Measurements from ENCODE around the gene PICALM.

Gene PICALM

DNA sequence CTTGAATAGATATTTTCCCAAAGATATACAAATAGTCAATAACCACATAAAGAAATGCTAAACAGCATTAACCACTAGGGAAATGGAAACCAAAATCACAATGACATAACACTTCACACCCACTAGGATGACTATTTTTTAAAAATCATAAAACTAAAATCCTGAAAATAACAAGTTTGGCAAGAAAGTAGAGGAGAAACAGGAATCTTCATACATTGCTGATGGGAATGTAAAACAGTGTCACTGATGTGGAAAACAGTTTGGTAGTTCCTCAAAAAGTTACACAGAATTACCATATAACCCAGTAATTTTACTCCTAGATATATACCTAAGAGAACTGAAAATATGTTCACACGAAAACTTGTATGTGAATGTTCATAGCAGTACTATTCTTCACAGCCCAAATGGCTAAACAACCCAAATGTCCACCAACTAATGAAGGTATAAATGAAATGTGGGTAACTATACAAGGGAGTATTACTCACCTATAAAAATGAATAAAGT is 12.5 kb downstream of the PICALM start:
- H3K4me2 ChIP-seq (ENCODE audit: low read length): no peak overlapping the region
- no peaks in the 10 kb centered on the region for H3K36me3 ChIP-seq (ENCODE audit: control insufficient read depth, insufficient read depth, low read length)
- H3K9me3 ChIP-seq (ENCODE audit: control insufficient read depth, low read length): no peaks in the 10 kb centered on the region
- H3K79me2 ChIP-seq: peaks cover 50% of the 10 kb centered on the region
- no peak overlapping the region for H3K27ac ChIP-seq
- H3K9ac ChIP-seq: no peak overlapping the region
- TF ChIP-seq, protein P1, sequence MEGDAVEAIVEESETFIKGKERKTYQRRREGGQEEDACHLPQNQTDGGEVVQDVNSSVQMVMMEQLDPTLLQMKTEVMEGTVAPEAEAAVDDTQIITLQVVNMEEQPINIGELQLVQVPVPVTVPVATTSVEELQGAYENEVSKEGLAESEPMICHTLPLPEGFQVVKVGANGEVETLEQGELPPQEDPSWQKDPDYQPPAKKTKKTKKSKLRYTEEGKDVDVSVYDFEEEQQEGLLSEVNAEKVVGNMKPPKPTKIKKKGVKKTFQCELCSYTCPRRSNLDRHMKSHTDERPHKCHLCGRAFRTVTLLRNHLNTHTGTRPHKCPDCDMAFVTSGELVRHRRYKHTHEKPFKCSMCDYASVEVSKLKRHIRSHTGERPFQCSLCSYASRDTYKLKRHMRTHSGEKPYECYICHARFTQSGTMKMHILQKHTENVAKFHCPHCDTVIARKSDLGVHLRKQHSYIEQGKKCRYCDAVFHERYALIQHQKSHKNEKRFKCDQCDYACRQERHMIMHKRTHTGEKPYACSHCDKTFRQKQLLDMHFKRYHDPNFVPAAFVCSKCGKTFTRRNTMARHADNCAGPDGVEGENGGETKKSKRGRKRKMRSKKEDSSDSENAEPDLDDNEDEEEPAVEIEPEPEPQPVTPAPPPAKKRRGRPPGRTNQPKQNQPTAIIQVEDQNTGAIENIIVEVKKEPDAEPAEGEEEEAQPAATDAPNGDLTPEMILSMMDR (IDR thresholded peaks at IDR 0.05): no peak
- no peak overlapping the region for H3K4me3 ChIP-seq (ENCODE audit: low read depth, low read length)
- H2AFZ ChIP-seq: no peak overlapping the region
- peaks cover 4% of the 10 kb centered on the region for H3K4me1 ChIP-seq
- no peaks in the 10 kb centered on the region for H3K27me3 ChIP-seq (ENCODE audit: control insufficient read depth, insufficient read depth, low read length)

DNA sequence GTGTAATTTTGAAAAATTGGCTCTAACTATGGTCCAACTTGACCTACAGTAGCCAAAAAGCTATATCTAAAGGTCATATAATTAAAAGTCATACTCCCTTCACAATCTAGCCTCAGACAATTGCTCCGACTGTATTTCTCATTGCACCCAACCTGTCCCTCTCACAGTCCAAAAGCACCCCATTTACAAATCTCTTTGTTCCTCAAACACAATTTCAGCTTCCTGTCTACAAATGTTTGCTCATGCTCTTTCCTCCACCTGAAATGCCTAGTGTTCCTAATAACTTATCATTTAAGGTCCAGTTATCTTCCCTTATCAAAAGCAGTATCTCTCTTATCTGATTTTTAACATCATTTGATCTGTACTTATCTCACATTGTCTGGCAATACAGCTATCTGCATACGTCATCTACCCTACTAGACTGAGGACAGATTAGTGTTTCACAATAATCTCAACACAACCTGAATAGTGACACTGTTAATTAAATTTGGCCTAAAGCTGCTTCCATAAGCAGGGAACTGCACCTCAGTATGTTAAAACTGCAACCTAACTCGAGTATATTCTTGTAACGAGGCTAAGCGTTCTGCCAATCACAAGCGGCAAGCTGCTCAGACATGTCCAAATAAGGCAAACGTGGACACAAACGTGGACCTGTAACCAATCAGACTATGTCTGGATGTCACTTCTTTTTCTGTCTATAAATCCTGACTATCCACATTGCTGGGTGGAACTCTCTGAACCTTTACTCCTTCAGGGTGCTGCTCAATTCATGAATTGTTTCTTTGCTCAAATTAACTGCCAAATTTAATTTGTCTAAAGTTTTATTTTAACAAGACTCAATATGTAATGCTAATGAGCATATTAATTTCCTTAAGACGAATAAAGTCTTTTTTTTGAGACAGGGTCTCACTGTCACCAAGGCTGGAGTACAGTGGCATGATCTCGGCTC is 15.9 kb downstream of the PICALM start:
- Histone ChIP-seq H3K79me2 (peaks cover 45% of the 10 kb centered on the region), H3K36me3 (ENCODE audit: control insufficient read depth, insufficient read depth, low read length) (no peaks in the 10 kb centered on the region), H3K4me1 (peaks cover 4% of the 10 kb centered on the region), H2AFZ (no peak overlapping the region), H3K9me3 (ENCODE audit: control insufficient read depth, low read length) (no peaks in the 10 kb centered on the region), H3K9ac (no peak overlapping the region), H3K4me2 (ENCODE audit: low read length) (no peak overlapping the region), H3K27ac (peak overlapping the region; percentile 38), H3K27me3 (ENCODE audit: control insufficient read depth, insufficient read depth, low read length) (no peaks in the 10 kb centered on the region), H3K4me3 (ENCODE audit: low read depth, low read length) (no peak overlapping the region)
- TF ChIP-seq, protein P1 (IDR thresholded peaks at IDR 0.05): no peak

DNA sequence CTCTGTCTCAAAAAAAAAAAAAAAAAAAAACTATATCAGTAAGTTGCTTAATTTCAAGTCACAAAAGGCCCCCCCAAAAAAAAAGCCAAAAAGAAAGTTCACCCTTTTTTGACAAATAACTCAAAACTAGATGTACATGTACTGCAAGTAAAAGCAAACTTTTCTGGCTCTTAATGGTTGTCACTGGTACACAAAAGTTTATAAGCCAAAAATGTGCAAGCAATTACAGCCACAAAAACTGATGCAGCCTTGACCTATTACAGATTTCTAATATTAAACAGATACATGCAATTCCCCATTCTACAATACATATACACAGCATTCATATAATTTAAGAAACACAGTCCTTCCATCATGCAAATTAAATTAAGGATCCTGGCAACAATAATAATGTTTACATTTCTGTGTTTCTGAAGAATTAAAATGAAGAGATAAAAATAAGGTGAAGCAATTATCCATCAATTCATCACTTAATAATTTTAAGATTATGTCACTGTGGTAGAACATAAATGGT is 18.6 kb downstream of the PICALM start:
- Histone ChIP-seq H2AFZ (no peak overlapping the region), H3K27me3 (ENCODE audit: control insufficient read depth, insufficient read depth, low read length) (no peaks in the 10 kb centered on the region), H3K4me1 (peaks cover 8% of the 10 kb centered on the region), H3K9ac (no peak overlapping the region), H3K36me3 (ENCODE audit: control insufficient read depth, insufficient read depth, low read length) (no peaks in the 10 kb centered on the region), H3K79me2 (peaks cover 42% of the 10 kb centered on the region), H3K9me3 (ENCODE audit: control insufficient read depth, low read length) (no peaks in the 10 kb centered on the region), H3K27ac (no peak overlapping the region), H3K4me2 (ENCODE audit: low read length) (no peak overlapping the region), H3K4me3 (ENCODE audit: low read depth, low read length) (no peak overlapping the region)
- TF ChIP-seq, protein P1 (IDR thresholded peaks at IDR 0.05): no peak

DNA sequence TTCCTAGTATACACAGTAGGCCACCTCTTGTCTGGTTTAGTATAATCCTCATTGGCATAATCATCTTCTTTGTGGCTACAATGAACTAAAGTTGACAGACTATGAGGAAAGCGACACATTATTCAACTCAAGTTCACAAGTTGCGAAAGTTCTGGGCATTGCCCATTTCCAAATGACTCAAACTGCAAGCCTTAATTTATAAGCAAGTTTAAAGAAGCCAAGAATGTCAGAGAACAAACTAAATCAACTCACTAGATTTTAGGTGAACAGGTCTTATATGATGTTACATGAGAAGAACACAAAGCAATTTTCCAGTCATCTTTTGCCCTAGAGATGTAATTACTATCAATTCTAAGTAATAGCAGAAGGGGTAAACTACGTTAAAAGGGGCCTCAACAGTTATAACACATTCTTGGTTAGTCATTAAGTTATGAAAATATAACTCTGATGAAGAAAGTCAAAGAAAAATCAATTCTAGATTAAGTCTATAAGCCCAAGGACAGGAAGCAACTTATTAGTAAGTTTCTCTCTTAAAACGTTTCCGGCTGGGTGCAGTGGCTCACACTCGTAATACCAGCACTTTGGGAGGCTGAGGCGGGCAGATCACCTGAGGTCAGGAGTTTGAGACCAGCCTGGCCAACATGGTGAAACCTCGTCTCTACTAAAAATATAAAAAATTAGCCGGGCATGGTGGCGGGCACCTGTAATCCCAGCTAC is 21.5 kb downstream of the PICALM start:
- Histone ChIP-seq H3K9ac (no peak overlapping the region), H3K4me3 (ENCODE audit: low read depth, low read length) (no peak overlapping the region), H3K27me3 (ENCODE audit: control insufficient read depth, insufficient read depth, low read length) (no peaks in the 10 kb centered on the region), H3K27ac (no peak overlapping the region), H3K9me3 (ENCODE audit: control insufficient read depth, low read length) (no peaks in the 10 kb centered on the region), H3K79me2 (peaks cover 34% of the 10 kb centered on the region), H3K4me2 (ENCODE audit: low read length) (no peak overlapping the region), H3K36me3 (ENCODE audit: control insufficient read depth, insufficient read depth, low read length) (no peaks in the 10 kb centered on the region), H2AFZ (no peak overlapping the region), H3K4me1 (peaks cover 6% of the 10 kb centered on the region)
- TF ChIP-seq, protein P1 (IDR thresholded peaks at IDR 0.05): no peak
